Caco-2 (cell line): ENCODE results near the gene USP25. TPM values are rescaled to one million over a fixed set of nuclear protein-coding genes. Genes with fewer than 3 reads are reported as not detected.

ENCODE experiments used
- BruUV-seq: library from RNA; stranded (reverse); fragments of 400-500 nt; replicated peaks from 2 replicates; lab custom pipeline; 2021; lab: Mats Ljungman, UMichigan
- CTCF ChIA-PET: fragments of 300-600 bp; sonication (Branson Sonifier 250); formaldehyde crosslinking; loops from one replicate; lab custom pipeline; 2022; ENCODE audit warnings: antibody characterized with exemption; lab: Charles Lee
- POLR2A ChIA-PET: fragments of 300-600 bp; sonication (Branson Sonifier 250); formaldehyde crosslinking; loops from one replicate; lab custom pipeline; 2022; ENCODE audit warnings: antibody characterized with exemption; lab: Charles Lee
- DNase-seq, 2 experiments: peaks; one replicate each; pipeline versions ENCODE4 v3.0.0 to v3.0.0-alpha.2; 2020 to 2022
- H3K27me3 ChIP-seq: replicated peaks from 2 replicates; pipeline ENCODE4 v1.6.0; 2011; ENCODE audit warnings: low read length; ENCODE audit not compliant: control insufficient read depth, insufficient read depth
- H3K36me3 ChIP-seq: 2 replicates; pipeline ENCODE4 v1.5.1; 2011; ENCODE audit warnings: low read length; ENCODE audit not compliant: control insufficient read depth, insufficient read depth
- H3K4me1 ChIP-seq: fragments of 250-450 bp; sonication (Bioruptor Pico); 2 replicates; pipeline ENCODE4 v1.5.1; 2020; ENCODE audit warnings: mild to moderate bottlenecking
- H3K4me3 ChIP-seq: 2 replicates; pipeline ENCODE4 v1.5.1; 2011; ENCODE audit warnings: low read depth, mild to moderate bottlenecking, control low read depth, low read length
- H3K9me3 ChIP-seq: fragments of 250-450 bp; sonication (Bioruptor Pico); 2 replicates; pipeline ENCODE4 v1.5.1; 2020; ENCODE audit warnings: mild to moderate bottlenecking, moderate library complexity
- H3K27ac Mint-ChIP-seq: one replicate; pipeline ENCODE4 v1.8.0; 2022; ENCODE audit warnings: mixed read lengths; ENCODE audit not compliant: unreplicated experiment
- H3K27me3 Mint-ChIP-seq: one replicate; pipeline ENCODE4 v1.8.0; 2022; ENCODE audit warnings: mixed read lengths; ENCODE audit not compliant: insufficient read depth, unreplicated experiment
- H3K36me3 Mint-ChIP-seq: one replicate; pipeline ENCODE4 v1.8.0; 2022; ENCODE audit warnings: mild to moderate bottlenecking, mixed read lengths; ENCODE audit not compliant: insufficient read depth, unreplicated experiment
- H3K4me1 Mint-ChIP-seq: one replicate; pipeline ENCODE4 v1.8.0; 2022; ENCODE audit warnings: low read depth, mixed read lengths; ENCODE audit not compliant: unreplicated experiment
- H3K4me3 Mint-ChIP-seq: one replicate; pipeline ENCODE4 v1.8.0; 2022; ENCODE audit warnings: mild to moderate bottlenecking, moderate library complexity, mixed read lengths; ENCODE audit not compliant: unreplicated experiment
- H3K9me3 Mint-ChIP-seq: one replicate; pipeline ENCODE4 v1.8.0; 2022; ENCODE audit warnings: mixed read lengths; ENCODE audit not compliant: unreplicated experiment
- CTCF ChIP-seq, 2 experiments: fragments of 200-600 bp in 1 of 2; IDR thresholded peaks; 1 replicate in 1 of 2; 2 replicates in 1 of 2; pipeline versions ENCODE4 v1.5.1 to v1.8.0; 2011 to 2022; ENCODE audit warnings: antibody characterized with exemption in 1 of 2, control low read depth in 1 of 2, inconsistent platforms in 1 of 2, low read depth in 1 of 2, low read length in 1 of 2, mild to moderate bottlenecking in 1 of 2, moderate library complexity in 1 of 2; ENCODE audit not compliant: insufficient read depth in 1 of 2, severe bottlenecking in 1 of 2, unreplicated experiment in 1 of 2
- intact Hi-C: fragments of 100-400 bp; cut with micrococcal nuclease; formaldehyde crosslinking; loops from one replicate; pipeline ENCODE4 v1.10.0; 2022; ENCODE audit not compliant: unreplicated experiment
- total RNA-seq: library from RNA; stranded (reverse); gene quantifications from 2 replicates; pipeline ENCODE4 v1.2.3, GENCODE V29; 2022

The USP25 gene
- total RNA-seq, 1 experiment from 2014 or later = 44.3 TPM

GRCh38 chr21:15793550-15794235 is 63.9 kb downstream of the USP25 start:
- ChIA-PET CTCF (no interaction called here), POLR2A (interaction anchor here (0.6 kb wide), 1 partner anchor 946 kb away, joined by 3 read pairs; no protein-coding TSS in a partner anchor)
- no peak for DNase-seq
- H3K4me3 ChIP-seq = no peak overlapping the region
- Mint-ChIP-seq H3K36me3 (peaks cover 5% of the 10 kb centered on the region), H3K27me3 (no peaks in the 10 kb centered on the region), H3K27ac (no peak overlapping the region), H3K9me3 (no peaks in the 10 kb centered on the region), H3K4me1 (peaks cover 17% of the 10 kb centered on the region), H3K4me3 (no peak overlapping the region)
- no TSS peak for BruUV-seq
- intact Hi-C loops = no loop called here
- H3K36me3 ChIP-seq = no peaks in the 10 kb centered on the region
- no peak for TF ChIP-seq CTCF (IDR thresholded peaks at IDR 0.05; ENCODE audit: insufficient read depth in 1 of 2, low read depth in 1 of 2, low read length in 1 of 2, severe bottlenecking in 1 of 2, unreplicated experiment in 1 of 2)
- H3K27me3 ChIP-seq = no peaks in the 10 kb centered on the region
- H3K9me3 ChIP-seq = no peaks in the 10 kb centered on the region
- H3K4me1 ChIP-seq = peaks cover 16% of the 10 kb centered on the region

- DNase-seq = no peak
- Mint-ChIP-seq H3K27me3 (no peaks in the 10 kb centered on the region), H3K27ac (no peak overlapping the region), H3K4me1 (peaks cover 11% of the 10 kb centered on the region), H3K4me3 (no peak overlapping the region), H3K36me3 (peaks cover 5% of the 10 kb centered on the region), H3K9me3 (no peaks in the 10 kb centered on the region)
- Histone ChIP-seq H3K27me3 (no peaks in the 10 kb centered on the region), H3K9me3 (no peaks in the 10 kb centered on the region), H3K4me3 (no peak overlapping the region), H3K36me3 (no peaks in the 10 kb centered on the region), H3K4me1 (peaks cover 9% of the 10 kb centered on the region)
- POLR2A ChIA-PET = no interaction called here
- intact Hi-C loops = no loop called here
- BruUV-seq = no TSS peak
- CTCF ChIA-PET = no interaction called here
- no peak for TF ChIP-seq CTCF (IDR thresholded peaks at IDR 0.05; ENCODE audit: insufficient read depth in 1 of 2, low read depth in 1 of 2, low read length in 1 of 2, severe bottlenecking in 1 of 2, unreplicated experiment in 1 of 2)
Measured at GRCh38 chr21:15794277-15794912, 64.6 kb downstream of the USP25 start.

GRCh38 chr21:15795533-15795932 is 65.8 kb downstream of the USP25 start:
- no peak overlapping the region for H3K4me3 ChIP-seq
- ChIA-PET POLR2A (no interaction called here), CTCF (no interaction called here)
- DNase-seq = no peak
- no peak overlapping the region for H3K27ac Mint-ChIP-seq
- H3K9me3 ChIP-seq = no peaks in the 10 kb centered on the region
- peaks cover 11% of the 10 kb centered on the region for H3K4me1 Mint-ChIP-seq
- no peak for TF ChIP-seq CTCF (IDR thresholded peaks at IDR 0.05; ENCODE audit: insufficient read depth in 1 of 2, low read depth in 1 of 2, low read length in 1 of 2, severe bottlenecking in 1 of 2, unreplicated experiment in 1 of 2)
- peaks cover 5% of the 10 kb centered on the region for H3K36me3 Mint-ChIP-seq
- no peaks in the 10 kb centered on the region for H3K36me3 ChIP-seq
- BruUV-seq = no TSS peak
- H3K4me1 ChIP-seq = peaks cover 3% of the 10 kb centered on the region; the same call in 1 of the 2 replicates
- intact Hi-C loops = no loop called here
- no peak overlapping the region for H3K4me3 Mint-ChIP-seq
- H3K9me3 Mint-ChIP-seq = no peaks in the 10 kb centered on the region
- H3K27me3 Mint-ChIP-seq = no peaks in the 10 kb centered on the region
- no peaks in the 10 kb centered on the region for H3K27me3 ChIP-seq
